ENCODE measurements around the gene OR6C76. TPM values are rescaled to one million over a fixed set of nuclear protein-coding genes. Genes with fewer than 3 reads are reported as not detected.

Gene OR6C76
- polyA plus RNA-seq (2013, experiment 1 of 2), result not detected
- polyA plus RNA-seq (2013, experiment 2 of 2), result not detected

- Histone ChIP-seq H3K4me3 (ENCODE audit: insufficient read depth in 1 of 2, low read depth in 1 of 2, low read length in 2 of 2) (no peak within 1 kb of the TSS), H3K27me3 (ENCODE audit: control insufficient read depth in 1 of 2, insufficient read depth in 1 of 2, low read length in 2 of 2) (no peaks in the 10 kb centered on the region), H2BK120ac (ENCODE audit: low read depth, low read length) (no peak within 1 kb of the TSS), H3K9me3 (ENCODE audit: control insufficient read depth, low read length) (no peaks in the 10 kb centered on the region), H3K4ac (ENCODE audit: low read depth in 1 of 2, low read length in 2 of 2) (no peak within 1 kb of the TSS), H4K8ac (ENCODE audit: low read length) (no peak within 1 kb of the TSS), H2AK5ac (ENCODE audit: low read length, severe bottlenecking) (no peak within 1 kb of the TSS), H3K9ac (ENCODE audit: low read length) (no peak within 1 kb of the TSS), H2BK5ac (ENCODE audit: low read depth, low read length, poor library complexity, severe bottlenecking) (no peak within 1 kb of the TSS), H3K4me1 (ENCODE audit: control insufficient read depth, insufficient read depth, low read depth, low read length) (no peaks in the 10 kb centered on the region), H2BK15ac (ENCODE audit: low read depth, poor library complexity, severe bottlenecking) (no peak within 1 kb of the TSS), H3K27ac (ENCODE audit: low read length, poor library complexity, severe bottlenecking) (no peak within 1 kb of the TSS), H3K18ac (ENCODE audit: low read depth in 1 of 2, low read length in 2 of 2) (no peak within 1 kb of the TSS), H2BK12ac (ENCODE audit: low read length in 2 of 2) (no peak within 1 kb of the TSS), H3K23ac (ENCODE audit: low read length in 2 of 2) (no peak within 1 kb of the TSS), H3K79me1 (replicated peaks; ENCODE audit: low read length, poor library complexity, severe bottlenecking) (no peaks in the 10 kb centered on the region), H2AFZ (ENCODE audit: low read depth, low read length) (no peak within 1 kb of the TSS), H3K14ac (ENCODE audit: low read length in 2 of 2) (no peak within 1 kb of the TSS), H3K4me2 (ENCODE audit: low read length, poor library complexity, severe bottlenecking) (no peak within 1 kb of the TSS), H4K91ac (ENCODE audit: low read length) (no peak within 1 kb of the TSS), H3K36me3 (ENCODE audit: control insufficient read depth in 1 of 2, insufficient read depth in 2 of 2, low read depth in 1 of 2, low read length in 2 of 2) (no peaks in the 10 kb centered on the region)
- 94% methylated on average over 4 of the region's 4 CpGs for WGBS
- no peak for DNase-seq
These were observed at the start of gene OR6C76 for GRCh38 chr12:55425954-55426353. TSS of gene OR6C76 (plus strand) at chr12:55426254. CDS start at chr12:55426254, 0 bp downstream.

- Histone ChIP-seq H2AK5ac (ENCODE audit: low read length, severe bottlenecking) (no peak overlapping the region), H3K18ac (ENCODE audit: low read depth in 1 of 2, low read length in 2 of 2) (no peak overlapping the region), H4K91ac (ENCODE audit: low read length) (no peak overlapping the region), H3K4me1 (ENCODE audit: control insufficient read depth, insufficient read depth, low read depth, low read length) (no peaks in the 10 kb centered on the region), H2BK12ac (ENCODE audit: low read length in 2 of 2) (no peak overlapping the region), H3K27me3 (ENCODE audit: control insufficient read depth in 1 of 2, insufficient read depth in 1 of 2, low read length in 2 of 2) (no peaks in the 10 kb centered on the region), H3K4ac (ENCODE audit: low read depth in 1 of 2, low read length in 2 of 2) (no peak overlapping the region), H3K14ac (ENCODE audit: low read length in 2 of 2) (no peak overlapping the region), H2BK5ac (ENCODE audit: low read depth, low read length, poor library complexity, severe bottlenecking) (no peak overlapping the region), H2AFZ (ENCODE audit: low read depth, low read length) (no peak overlapping the region), H3K36me3 (ENCODE audit: control insufficient read depth in 1 of 2, insufficient read depth in 2 of 2, low read depth in 1 of 2, low read length in 2 of 2) (no peaks in the 10 kb centered on the region), H3K9ac (ENCODE audit: low read length) (no peak overlapping the region), H3K4me2 (ENCODE audit: low read length, poor library complexity, severe bottlenecking) (no peak overlapping the region), H3K27ac (ENCODE audit: low read length, poor library complexity, severe bottlenecking) (no peak overlapping the region), H4K8ac (ENCODE audit: low read length) (no peak overlapping the region), H3K23ac (ENCODE audit: low read length in 2 of 2) (no peak overlapping the region), H2BK120ac (ENCODE audit: low read depth, low read length) (no peak overlapping the region), H3K4me3 (ENCODE audit: insufficient read depth in 1 of 2, low read depth in 1 of 2, low read length in 2 of 2) (no peak overlapping the region), H2BK15ac (ENCODE audit: low read depth, poor library complexity, severe bottlenecking) (no peak overlapping the region), H3K9me3 (ENCODE audit: control insufficient read depth, low read length) (no peaks in the 10 kb centered on the region), H3K79me1 (replicated peaks; ENCODE audit: low read length, poor library complexity, severe bottlenecking) (no peaks in the 10 kb centered on the region)
- DNase-seq, result no peak
These were observed 40.2 kb upstream of the OR6C76 start for GRCh38 chr12:55385891-55386290.

GRCh38 chr12:55392032-55392795 lies 33.8 kb upstream of the OR6C76 start:
- H2BK12ac ChIP-seq (ENCODE audit: low read length in 2 of 2), result no peak overlapping the region
- H3K9ac ChIP-seq (ENCODE audit: low read length), result no peak overlapping the region
- no peak overlapping the region for H3K27ac ChIP-seq (ENCODE audit: low read length, poor library complexity, severe bottlenecking)
- no peak overlapping the region for H3K4ac ChIP-seq (ENCODE audit: low read depth in 1 of 2, low read length in 2 of 2)
- H3K4me2 ChIP-seq (ENCODE audit: low read length, poor library complexity, severe bottlenecking), result no peak overlapping the region
- H3K4me1 ChIP-seq (ENCODE audit: control insufficient read depth, insufficient read depth, low read depth, low read length), result no peaks in the 10 kb centered on the region
- H3K27me3 ChIP-seq (ENCODE audit: control insufficient read depth in 1 of 2, insufficient read depth in 1 of 2, low read length in 2 of 2), result no peaks in the 10 kb centered on the region
- no peak overlapping the region for H2AK5ac ChIP-seq (ENCODE audit: low read length, severe bottlenecking)
- H3K18ac ChIP-seq (ENCODE audit: low read depth in 1 of 2, low read length in 2 of 2), result no peak overlapping the region
- H2AFZ ChIP-seq (ENCODE audit: low read depth, low read length), result no peak overlapping the region
- no peak overlapping the region for H2BK15ac ChIP-seq (ENCODE audit: low read depth, poor library complexity, severe bottlenecking)
- no peak overlapping the region for H3K4me3 ChIP-seq (ENCODE audit: insufficient read depth in 1 of 2, low read depth in 1 of 2, low read length in 2 of 2)
- no peak for DNase-seq
- 83% methylated on average over 23 of the region's 23 CpGs for WGBS
- H2BK120ac ChIP-seq (ENCODE audit: low read depth, low read length), result no peak overlapping the region
- H3K79me1 ChIP-seq (replicated peaks; ENCODE audit: low read length, poor library complexity, severe bottlenecking), result no peaks in the 10 kb centered on the region
- H2BK5ac ChIP-seq (ENCODE audit: low read depth, low read length, poor library complexity, severe bottlenecking), result no peak overlapping the region
- H4K8ac ChIP-seq (ENCODE audit: low read length), result no peak overlapping the region
- H3K9me3 ChIP-seq (ENCODE audit: control insufficient read depth, low read length), result no peaks in the 10 kb centered on the region
- H3K36me3 ChIP-seq (ENCODE audit: control insufficient read depth in 1 of 2, insufficient read depth in 2 of 2, low read depth in 1 of 2, low read length in 2 of 2), result no peaks in the 10 kb centered on the region
- H4K91ac ChIP-seq (ENCODE audit: low read length), result no peak overlapping the region
- no peak overlapping the region for H3K14ac ChIP-seq (ENCODE audit: low read length in 2 of 2)
- H3K23ac ChIP-seq (ENCODE audit: low read length in 2 of 2), result no peak overlapping the region

GRCh38 chr12:55396326-55396725 lies 29.7 kb upstream of the OR6C76 start:
- H3K27ac ChIP-seq (ENCODE audit: low read length, poor library complexity, severe bottlenecking), result no peak overlapping the region
- H3K36me3 ChIP-seq (ENCODE audit: control insufficient read depth in 1 of 2, insufficient read depth in 2 of 2, low read depth in 1 of 2, low read length in 2 of 2), result no peaks in the 10 kb centered on the region
- no peak overlapping the region for H3K23ac ChIP-seq (ENCODE audit: low read length in 2 of 2)
- no peak overlapping the region for H2AK5ac ChIP-seq (ENCODE audit: low read length, severe bottlenecking)
- H2BK5ac ChIP-seq (ENCODE audit: low read depth, low read length, poor library complexity, severe bottlenecking), result no peak overlapping the region
- no peak overlapping the region for H2BK12ac ChIP-seq (ENCODE audit: low read length in 2 of 2)
- no peak overlapping the region for H3K4me2 ChIP-seq (ENCODE audit: low read length, poor library complexity, severe bottlenecking)
- no peak overlapping the region for H3K9ac ChIP-seq (ENCODE audit: low read length)
- H3K9me3 ChIP-seq (ENCODE audit: control insufficient read depth, low read length), result no peaks in the 10 kb centered on the region
- H3K4ac ChIP-seq (ENCODE audit: low read depth in 1 of 2, low read length in 2 of 2), result no peak overlapping the region
- H2BK15ac ChIP-seq (ENCODE audit: low read depth, poor library complexity, severe bottlenecking), result no peak overlapping the region
- no peak overlapping the region for H3K14ac ChIP-seq (ENCODE audit: low read length in 2 of 2)
- H3K4me1 ChIP-seq (ENCODE audit: control insufficient read depth, insufficient read depth, low read depth, low read length), result no peaks in the 10 kb centered on the region
- H4K8ac ChIP-seq (ENCODE audit: low read length), result no peak overlapping the region
- H3K79me1 ChIP-seq (replicated peaks; ENCODE audit: low read length, poor library complexity, severe bottlenecking), result no peaks in the 10 kb centered on the region
- H3K27me3 ChIP-seq (ENCODE audit: control insufficient read depth in 1 of 2, insufficient read depth in 1 of 2, low read length in 2 of 2), result no peaks in the 10 kb centered on the region
- no peak overlapping the region for H4K91ac ChIP-seq (ENCODE audit: low read length)
- H2AFZ ChIP-seq (ENCODE audit: low read depth, low read length), result no peak overlapping the region
- DNase-seq, result no peak
- H3K4me3 ChIP-seq (ENCODE audit: insufficient read depth in 1 of 2, low read depth in 1 of 2, low read length in 2 of 2), result no peak overlapping the region
- WGBS, result no CpG with 5 or more reads among the region's 1 CpG
- H3K18ac ChIP-seq (ENCODE audit: low read depth in 1 of 2, low read length in 2 of 2), result no peak overlapping the region
- H2BK120ac ChIP-seq (ENCODE audit: low read depth, low read length), result no peak overlapping the region

Measured in mesenchymal stem cell (in vitro differentiated cells and primary cell).